Neural progenitor cell (in vitro differentiated cells): ENCODE data around the gene SERPINH1. TPM values are rescaled to one million over a fixed set of nuclear protein-coding genes. Genes with fewer than 3 reads are reported as not detected.

ENCODE experiments used
- DNase-seq: peaks from one replicate; pipeline ENCODE4 v3.0.0-alpha.2; 2016; ENCODE audit warnings: low spot score
- H2AFZ ChIP-seq: fragments of 200-600 bp; sonication (generic); replicated peaks from 2 replicates; pipeline ENCODE4 v1.6.1; 2016; ENCODE audit warnings: antibody characterized with exemption
- H3F3A ChIP-seq: fragments of 200-600 bp; sonication (generic); 2 replicates; pipeline ENCODE4 v1.6.1; 2016; ENCODE audit warnings: antibody characterized with exemption, low read depth
- H3K27ac ChIP-seq: fragments of 200-600 bp; sonication (generic); 2 replicates; pipeline ENCODE4 v1.5.1; 2016; ENCODE audit warnings: mild to moderate bottlenecking
- H3K27me3 ChIP-seq: fragments of 200-600 bp; sonication (generic); 2 replicates; pipeline ENCODE4 v1.6.1; 2016; ENCODE audit warnings: mild to moderate bottlenecking, moderate library complexity
- H3K36me3 ChIP-seq: fragments of 200-600 bp; sonication (generic); 2 replicates; pipeline ENCODE4 v1.5.1; 2016
- H3K4me1 ChIP-seq: fragments of 200-600 bp; sonication (generic); 2 replicates; pipeline ENCODE4 v1.6.1; 2016; ENCODE audit warnings: mixed run types
- H3K4me2 ChIP-seq: fragments of 200-600 bp; sonication (generic); 2 replicates; pipeline ENCODE4 v1.6.1; 2016
- H3K4me3 ChIP-seq: fragments of 200-600 bp; sonication (generic); 2 replicates; pipeline ENCODE4 v1.5.1; 2016
- H3K79me2 ChIP-seq: fragments of 200-600 bp; sonication (generic); 2 replicates; pipeline ENCODE4 v1.6.1; 2016; ENCODE audit warnings: low read depth
- H3K9ac ChIP-seq: fragments of 200-600 bp; sonication (generic); 2 replicates; pipeline ENCODE4 v1.6.1; 2016
- H3K9me3 ChIP-seq: fragments of 200-600 bp; sonication (generic); 2 replicates; pipeline ENCODE4 v1.5.1; 2016; ENCODE audit warnings: low read depth
- H4K20me1 ChIP-seq: fragments of 200-600 bp; sonication (generic); 2 replicates; pipeline ENCODE4 v1.6.1; 2016; ENCODE audit warnings: low read depth
- H3K27ac Mint-ChIP-seq: 3 replicates; pipeline ENCODE4 v1.8.0; 2021; ENCODE audit warnings: mixed read lengths
- H3K27me3 Mint-ChIP-seq: 2 replicates; pipeline ENCODE4 v1.8.0; 2022; ENCODE audit warnings: low read depth, mild to moderate bottlenecking, inconsistent platforms, moderate library complexity, mixed read lengths; ENCODE audit not compliant: insufficient read depth
- H3K36me3 Mint-ChIP-seq: 3 replicates; pipeline ENCODE4 v1.8.0; 2021; ENCODE audit warnings: mixed read lengths
- H3K4me1 Mint-ChIP-seq: 3 replicates; pipeline ENCODE4 v1.8.0; 2021; ENCODE audit warnings: mixed read lengths
- H3K4me3 Mint-ChIP-seq: 3 replicates; pipeline ENCODE4 v1.8.0; 2021; ENCODE audit warnings: mild to moderate bottlenecking, moderate library complexity, mixed read lengths
- H3K9me3 Mint-ChIP-seq: 3 replicates; pipeline ENCODE4 v1.8.0; 2020; ENCODE audit warnings: mixed read lengths
- CTCF ChIP-seq: fragments of 200-600 bp; sonication (generic); IDR thresholded peaks from 2 replicates; pipeline ENCODE4 v1.5.1; 2017; ENCODE audit warnings: antibody characterized with exemption, mild to moderate bottlenecking
- EZH2 ChIP-seq: fragments of 200-600 bp; sonication (generic); IDR thresholded peaks from 2 replicates; pipeline ENCODE4 v1.6.1; 2017; ENCODE audit warnings: antibody characterized with exemption, mild to moderate bottlenecking, moderate library complexity
- EZH2phosphoT487 ChIP-seq: fragments of 200-600 bp; sonication (generic); IDR thresholded peaks from 2 replicates; pipeline ENCODE4 v1.6.1; 2017; ENCODE audit warnings: antibody characterized with exemption
- total RNA-seq: library from RNA; depleted of rRNA; stranded (reverse); fragments of >200 nt; gene quantifications from 2 replicates; pipeline ENCODE4 v1.2.3, GENCODE V29; 2015; ENCODE audit warnings: low replicate concordance

Gene SERPINH1
- total RNA-seq, 1 donor from 2014 or later = 219 TPM

GRCh38 chr11:75568616-75569219 is 6.7 kb downstream of the SERPINH1 start:
- H3K9me3 Mint-ChIP-seq = no peaks in the 10 kb centered on the region
- Histone ChIP-seq H2AFZ (no peak overlapping the region), H3K27me3 (no peaks in the 10 kb centered on the region), H3K9ac (no peak overlapping the region), H3K27ac (no peak overlapping the region), H3K36me3 (no peaks in the 10 kb centered on the region), H3F3A (peaks cover 31% of the 10 kb centered on the region), H3K4me3 (no peak overlapping the region), H3K4me2 (no peak overlapping the region), H3K79me2 (peaks cover 64% of the 10 kb centered on the region), H3K4me1 (peaks cover 20% of the 10 kb centered on the region), H4K20me1 (peaks cover 51% of the 10 kb centered on the region), H3K9me3 (no peaks in the 10 kb centered on the region)
- DNase-seq = no peak
- peaks cover 3% of the 10 kb centered on the region for H3K27me3 Mint-ChIP-seq
- H3K27ac Mint-ChIP-seq = no peak overlapping the region
- TF ChIP-seq CTCF = no peak
- no peak for TF ChIP-seq EZH2
- TF ChIP-seq EZH2phosphoT487 = no peak
- H3K4me3 Mint-ChIP-seq = no peak overlapping the region
- H3K4me1 Mint-ChIP-seq = peaks cover 22% of the 10 kb centered on the region
- peaks cover 30% of the 10 kb centered on the region for H3K36me3 Mint-ChIP-seq

- H3K9me3 Mint-ChIP-seq = no peaks in the 10 kb centered on the region
- peaks cover 30% of the 10 kb centered on the region for H3K36me3 Mint-ChIP-seq
- H3K79me2 ChIP-seq = peaks cover 44% of the 10 kb centered on the region
Observed at GRCh38 chr11:75570559-75571139, 8.6 kb downstream of the SERPINH1 start.

GRCh38 chr11:75571625-75572024 is 9.6 kb downstream of the SERPINH1 start:
- Histone ChIP-seq H4K20me1 (peaks cover 26% of the 10 kb centered on the region), H2AFZ (no peak overlapping the region), H3K9ac (no peak overlapping the region), H3K4me1 (no peaks in the 10 kb centered on the region), H3K27ac (no peak overlapping the region), H3K27me3 (no peaks in the 10 kb centered on the region), H3K36me3 (no peaks in the 10 kb centered on the region), H3K4me2 (no peak overlapping the region), H3K79me2 (peaks cover 35% of the 10 kb centered on the region), H3F3A (peaks cover 57% of the 10 kb centered on the region), H3K9me3 (no peaks in the 10 kb centered on the region), H3K4me3 (no peak overlapping the region)
- peaks cover 29% of the 10 kb centered on the region for H3K36me3 Mint-ChIP-seq
- no peak overlapping the region for H3K27ac Mint-ChIP-seq
- peaks cover 9% of the 10 kb centered on the region for H3K4me1 Mint-ChIP-seq
- H3K4me3 Mint-ChIP-seq = no peak overlapping the region
- H3K9me3 Mint-ChIP-seq = no peaks in the 10 kb centered on the region
- TF ChIP-seq EZH2 (no peak), CTCF (no peak), EZH2phosphoT487 (no peak)
- peaks cover 10% of the 10 kb centered on the region for H3K27me3 Mint-ChIP-seq
- no peak for DNase-seq

More at GRCh38 chr11:75570559-75571139, 8.6 kb downstream of the SERPINH1 start:
- H3K4me1 Mint-ChIP-seq = peaks cover 4% of the 10 kb centered on the region
- Histone ChIP-seq H4K20me1 (peaks cover 36% of the 10 kb centered on the region), H3K27me3 (no peaks in the 10 kb centered on the region), H3F3A (peaks cover 47% of the 10 kb centered on the region), H3K4me2 (no peak overlapping the region), H3K9ac (no peak overlapping the region), H3K36me3 (no peaks in the 10 kb centered on the region), H3K4me1 (peaks cover 3% of the 10 kb centered on the region), H3K4me3 (no peak overlapping the region), H2AFZ (no peak overlapping the region), H3K27ac (no peak overlapping the region), H3K9me3 (no peaks in the 10 kb centered on the region)
- no peak overlapping the region for H3K4me3 Mint-ChIP-seq
- DNase-seq = no peak
- TF ChIP-seq EZH2 = no peak
- TF ChIP-seq CTCF = no peak
- TF ChIP-seq EZH2phosphoT487 = no peak
- H3K27ac Mint-ChIP-seq = no peak overlapping the region
- H3K27me3 Mint-ChIP-seq = peaks cover 7% of the 10 kb centered on the region
